ENCODE measurements around the gene INSR.

Gene INSR

DNA sequence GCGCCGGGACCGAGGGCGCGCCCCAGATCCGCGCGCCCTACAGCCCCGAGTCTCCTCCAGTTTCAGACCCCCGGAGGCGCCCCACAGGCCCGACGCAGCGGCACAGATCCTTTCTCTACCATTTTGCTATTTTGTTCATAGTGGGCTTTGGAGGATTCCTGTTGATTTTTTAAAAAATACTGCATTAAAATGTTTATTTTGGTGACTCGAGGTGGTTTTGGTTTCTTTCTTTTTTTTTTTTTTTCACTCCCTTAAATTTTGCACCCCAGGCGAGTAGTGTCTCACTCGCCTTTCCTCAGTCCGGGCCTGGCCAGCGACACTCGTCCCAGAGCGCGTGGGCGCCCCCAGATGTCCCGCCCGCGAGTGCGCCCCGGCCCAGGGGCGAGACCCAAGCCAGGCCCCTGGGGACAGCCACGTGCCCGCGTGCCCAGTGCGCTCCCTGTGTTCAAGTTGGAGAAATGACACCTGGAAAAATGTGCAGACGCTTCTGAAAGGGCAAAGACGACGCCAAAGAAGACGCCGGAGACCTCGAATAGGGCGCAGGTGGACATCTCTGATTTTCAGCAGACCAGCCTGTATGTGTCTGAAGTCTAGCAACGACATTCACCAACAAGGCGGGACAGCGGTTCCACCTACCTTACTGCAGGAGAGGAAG lies 471 bp upstream of the INSR start:
- DNase-seq: peak in 1 of 2 experiments; percentile 16

DNA sequence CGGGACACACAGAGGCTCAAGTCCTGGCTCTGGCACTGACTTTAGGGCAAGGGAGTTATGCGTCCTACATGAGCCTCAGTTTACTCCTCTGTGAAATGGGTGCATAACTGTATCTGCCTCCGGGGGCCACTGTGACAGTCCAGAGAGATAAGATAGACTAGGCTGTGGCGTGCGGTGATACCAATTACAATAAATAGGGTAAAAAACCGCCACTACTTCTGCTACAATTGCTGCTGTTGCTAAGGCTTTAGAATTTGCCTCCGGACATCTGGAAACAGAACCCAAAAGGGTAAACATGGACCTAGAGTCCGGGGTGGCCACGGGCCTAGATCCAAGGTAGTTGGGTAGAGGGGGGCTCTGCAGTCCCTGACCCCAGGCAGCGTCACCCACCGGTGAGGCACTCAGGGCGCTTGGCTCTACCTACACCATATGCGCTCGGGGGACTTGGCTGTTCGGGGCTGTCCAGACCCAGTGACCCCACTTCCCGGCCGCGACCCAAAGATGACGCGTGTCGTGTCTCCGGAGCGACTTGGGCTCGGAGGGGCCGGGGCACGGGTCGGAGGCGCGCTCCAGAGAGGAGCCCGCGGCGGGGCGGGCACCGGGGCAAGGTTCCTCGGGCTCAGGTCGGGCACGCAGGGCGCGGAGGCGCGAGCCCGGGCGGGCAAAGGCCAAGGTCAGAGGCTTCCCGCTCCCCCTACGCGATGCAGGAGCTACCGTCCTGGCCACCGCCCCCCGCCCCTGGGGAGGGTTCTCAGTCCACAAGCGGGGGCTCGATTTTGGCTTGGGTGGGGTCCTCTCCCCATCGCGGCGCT lies 1.1 kb downstream of the INSR start:
- no peak for DNase-seq

DNA sequence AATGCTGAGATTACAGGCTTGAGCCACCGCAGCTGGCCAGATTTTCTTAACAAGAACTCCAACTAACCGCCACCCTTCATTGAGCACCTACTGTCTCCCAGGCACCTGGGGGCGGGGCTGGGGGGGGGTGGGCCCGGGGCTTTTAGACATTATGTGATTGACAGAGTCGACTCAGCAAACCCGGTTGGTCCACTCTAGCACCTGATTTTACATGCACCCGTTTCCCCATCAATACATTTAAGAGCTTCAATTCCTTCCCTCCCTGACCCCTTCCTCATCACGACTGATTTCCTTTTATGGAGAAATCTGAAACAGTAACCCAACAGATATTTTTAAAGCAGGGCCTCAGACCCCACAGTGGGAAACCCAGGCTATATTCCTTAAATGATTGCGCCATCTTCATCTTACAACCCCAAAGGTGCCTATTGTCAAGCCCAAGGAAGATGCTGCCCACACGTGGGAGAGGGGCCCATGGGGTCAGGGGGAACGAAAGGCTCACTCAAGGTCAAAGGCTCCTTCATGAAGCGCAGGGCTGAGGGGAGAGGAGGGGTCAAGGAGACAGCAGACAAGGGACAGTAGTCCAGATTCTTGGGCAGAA lies 1.8 kb downstream of the INSR start:
- DNase-seq: no peak

DNA sequence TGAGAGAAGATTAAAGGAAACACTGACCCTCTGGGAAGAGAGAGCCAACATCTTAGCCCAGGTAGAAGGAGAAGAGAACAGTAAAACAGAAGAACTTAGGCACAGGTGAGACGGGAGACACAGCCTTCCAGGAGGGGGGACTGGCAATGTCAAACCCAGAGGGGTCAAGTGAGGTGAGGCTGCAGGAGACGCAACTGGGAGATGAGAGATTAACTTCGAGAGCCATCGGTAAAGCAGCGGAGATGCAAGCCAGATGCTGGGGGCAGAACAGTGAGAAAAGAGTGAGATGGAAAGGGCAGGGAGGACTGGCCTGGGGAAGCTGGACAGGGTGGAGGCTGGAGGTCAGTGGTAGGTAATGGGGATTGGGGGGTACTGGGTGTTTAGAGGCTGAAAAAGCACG lies 5.2 kb downstream of the INSR start:
- DNase-seq: no peak

DNA sequence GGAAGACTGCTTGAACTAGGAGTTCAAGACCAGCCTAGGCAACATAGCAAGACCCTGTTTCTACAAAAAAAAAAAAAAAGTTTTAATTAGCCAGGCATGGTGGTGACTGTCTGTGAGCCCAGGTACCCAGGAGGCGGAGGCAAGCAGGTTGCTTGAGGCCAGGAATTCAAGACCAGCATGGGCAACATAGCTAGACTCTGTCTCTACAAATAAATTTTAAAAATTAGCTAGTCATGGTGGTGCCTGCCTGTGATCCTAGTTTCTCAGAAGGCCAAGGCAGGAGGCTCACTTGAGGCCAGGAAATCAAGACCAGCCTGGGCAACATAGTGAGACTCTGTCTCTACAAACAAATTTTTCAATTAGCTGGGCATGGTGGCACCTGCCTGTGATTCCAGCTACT lies 6.1 kb downstream of the INSR start:
- DNase-seq: no peak

DNA sequence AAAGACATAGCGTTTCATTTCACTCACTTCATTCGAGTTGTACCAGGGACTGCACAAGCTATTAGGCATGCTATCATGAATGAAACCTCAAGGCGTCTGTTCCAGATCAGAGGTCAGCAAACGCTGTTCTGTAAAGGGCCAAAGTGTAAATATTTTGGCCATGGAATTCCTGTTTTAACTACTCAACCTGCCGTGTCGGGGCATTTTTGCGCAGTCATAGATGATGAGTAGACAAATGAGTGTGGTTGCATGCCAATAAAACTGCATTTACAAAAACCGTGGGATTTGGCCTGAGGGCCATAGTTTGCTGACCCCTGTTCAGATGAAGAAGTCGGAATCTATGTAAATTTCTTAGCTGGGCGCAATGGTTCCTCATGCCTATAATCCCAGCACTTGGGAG lies 6.5 kb downstream of the INSR start:
- DNase-seq: no peak

DNA sequence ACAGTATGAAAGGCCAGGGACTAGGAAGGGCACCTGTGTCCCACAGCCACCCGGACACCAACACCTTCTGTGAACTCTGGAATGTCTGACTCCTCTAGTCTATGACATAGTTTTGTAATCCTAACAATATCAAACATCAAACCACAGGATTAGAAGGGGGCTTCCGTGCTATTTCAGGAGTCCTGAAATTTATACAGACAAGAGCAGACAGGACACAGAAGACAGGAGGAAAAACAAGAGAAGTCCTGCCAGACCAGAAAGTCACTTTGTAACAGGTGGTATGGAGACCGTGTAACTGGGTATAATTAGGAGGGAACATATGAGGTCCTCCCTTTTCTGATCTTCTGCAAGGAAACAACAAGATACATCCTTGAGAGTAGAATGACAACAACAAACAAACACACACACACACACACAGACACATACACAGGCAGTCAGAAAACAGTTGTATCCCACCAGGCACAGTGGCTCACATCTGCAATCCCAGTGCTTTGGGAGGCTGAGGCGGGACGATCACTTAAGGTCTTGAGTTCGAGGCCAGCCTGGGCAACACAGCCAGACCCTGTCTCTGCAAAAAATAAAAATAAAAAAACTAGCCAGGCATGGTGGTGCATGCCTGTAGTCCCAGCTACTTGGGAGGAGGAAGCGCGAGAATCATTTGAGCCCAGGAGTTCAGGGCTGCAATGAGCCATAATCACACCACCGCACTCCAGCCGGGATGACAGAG lies 13.1 kb downstream of the INSR start:
- no peak for DNase-seq

DNA sequence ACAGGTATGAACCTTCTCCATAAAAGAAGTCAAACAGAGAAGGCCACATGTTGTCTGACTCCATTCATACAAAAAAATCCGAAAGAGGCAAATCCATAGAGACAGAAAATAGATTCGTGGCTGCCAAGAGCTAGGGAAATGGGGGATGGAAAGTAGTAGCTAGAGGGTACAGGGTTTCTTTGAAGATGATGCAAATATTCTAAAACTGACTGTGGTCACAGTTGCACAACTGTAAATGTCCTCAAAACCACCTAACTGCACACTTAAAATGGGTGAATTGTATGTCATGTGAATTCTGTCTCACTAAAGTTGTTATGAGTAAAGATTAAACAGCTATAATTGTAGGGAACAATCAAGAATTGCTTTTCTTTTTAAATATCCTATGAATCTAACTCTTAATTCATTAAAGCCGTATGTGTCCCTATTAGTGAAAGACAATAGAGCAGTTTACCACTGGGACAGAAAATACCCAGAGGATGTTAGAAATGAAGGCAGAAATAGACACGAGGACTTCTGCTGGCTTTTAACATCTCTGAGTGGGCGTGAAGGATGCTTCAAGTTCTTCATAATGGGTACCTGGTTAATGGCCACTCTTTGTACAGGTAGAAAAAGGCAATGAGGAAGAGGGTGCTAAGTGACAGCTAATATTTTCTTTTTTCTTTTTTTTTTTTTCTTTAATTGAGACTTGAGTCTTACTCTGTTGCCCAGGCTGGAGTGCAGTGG lies 21.2 kb downstream of the INSR start:
- no peak for DNase-seq

DNA sequence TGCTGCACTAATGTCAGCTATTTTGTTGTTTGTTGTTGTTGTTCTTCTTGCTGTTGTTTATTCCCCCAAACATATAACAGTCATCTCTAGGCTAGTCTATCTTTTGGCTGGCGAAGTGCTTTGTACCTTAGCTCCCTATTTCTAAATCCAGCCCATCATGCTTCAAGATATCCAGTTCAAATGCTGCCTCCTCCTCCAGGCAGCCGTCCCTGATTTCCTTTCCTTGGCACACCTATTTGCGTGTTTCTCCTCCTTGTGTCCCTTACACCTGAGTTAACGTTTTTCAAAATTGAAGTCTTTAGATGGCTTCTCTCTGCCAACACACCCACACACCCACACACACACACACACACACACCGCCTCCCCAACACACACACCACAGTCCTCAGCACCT lies 25.5 kb downstream of the INSR start:
- DNase-seq: no peak

DNA sequence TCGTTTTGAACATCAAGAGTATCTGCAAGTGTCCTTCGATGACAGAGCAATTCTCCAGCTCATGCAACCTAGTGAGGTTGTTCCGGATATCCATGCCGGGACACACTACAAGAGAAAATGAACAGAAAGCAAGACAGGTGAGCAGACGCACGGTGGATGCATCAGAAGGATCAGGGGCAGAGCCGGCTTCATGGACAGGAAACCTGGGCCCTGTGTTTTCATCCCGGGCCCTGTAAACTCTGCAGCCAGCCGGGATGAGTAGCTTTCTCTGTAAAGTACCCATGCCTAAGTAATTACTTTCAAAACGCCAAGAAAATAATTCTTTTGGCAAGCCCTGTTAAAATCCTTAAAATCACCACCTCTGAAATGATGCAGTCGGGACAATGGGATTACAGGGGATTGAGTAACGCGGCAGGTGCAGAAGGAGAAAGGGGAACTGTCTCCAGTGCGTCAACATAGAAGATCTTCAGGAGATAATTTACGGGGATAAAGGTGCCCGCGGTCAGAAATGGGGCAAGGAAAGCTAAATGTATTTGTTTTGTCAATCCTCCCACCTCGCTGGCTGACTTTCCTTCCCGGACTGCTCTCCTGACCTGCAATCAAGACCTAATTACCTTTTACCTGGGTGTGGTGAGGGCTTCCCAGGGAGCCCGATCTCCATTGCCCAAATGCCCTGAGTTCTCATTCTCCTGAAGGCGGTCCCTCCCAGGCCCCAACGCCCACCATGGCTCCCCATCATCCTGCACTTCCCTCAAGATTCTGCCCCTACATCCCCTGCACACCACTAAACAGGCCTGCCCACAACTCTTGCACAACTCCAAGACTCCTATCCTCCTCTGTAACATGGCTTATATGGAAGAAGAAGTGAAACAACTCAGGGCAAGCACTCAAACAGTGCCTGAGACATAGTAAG lies 26.2 kb downstream of the INSR start:
- DNase-seq: no peak

DNA sequence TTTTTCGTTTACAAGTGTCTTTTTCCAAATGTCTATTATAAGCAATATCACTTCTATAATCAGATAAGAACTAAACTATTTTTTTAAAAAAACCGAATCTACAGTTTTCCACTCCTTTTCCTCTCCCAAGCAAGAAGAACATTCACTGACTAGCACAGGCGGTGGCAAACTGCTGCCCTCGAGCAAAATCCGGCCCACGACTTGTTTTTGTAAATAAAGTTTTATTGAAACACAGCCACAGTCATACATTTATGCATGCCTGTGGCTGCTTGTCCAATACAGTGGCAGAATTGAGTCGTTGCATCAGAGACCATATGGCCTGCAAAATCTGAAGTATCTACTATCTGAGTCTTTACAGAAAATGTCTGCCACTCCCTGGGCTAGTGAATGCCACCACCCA lies 27.4 kb downstream of the INSR start:
- no peak for DNase-seq

DNA sequence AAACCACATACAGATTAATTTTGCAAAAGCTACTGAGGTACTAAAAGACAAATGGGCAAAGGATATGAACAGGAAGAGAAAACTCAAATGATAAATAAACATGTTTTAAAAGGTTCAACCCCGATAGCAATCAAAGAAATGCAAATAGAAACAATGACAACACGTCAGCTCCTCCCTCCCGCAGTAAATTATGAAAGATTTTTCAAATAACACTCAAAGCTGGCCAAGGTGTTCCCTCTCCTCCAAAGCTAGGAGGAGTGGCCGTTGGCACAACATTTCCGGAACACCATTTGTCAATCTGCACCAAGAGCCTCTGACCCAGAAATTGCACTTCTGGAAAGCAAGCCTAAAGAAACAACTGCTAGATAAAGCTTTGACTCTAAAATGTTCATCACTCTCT lies 28.3 kb downstream of the INSR start:
- no peak for DNase-seq

DNA sequence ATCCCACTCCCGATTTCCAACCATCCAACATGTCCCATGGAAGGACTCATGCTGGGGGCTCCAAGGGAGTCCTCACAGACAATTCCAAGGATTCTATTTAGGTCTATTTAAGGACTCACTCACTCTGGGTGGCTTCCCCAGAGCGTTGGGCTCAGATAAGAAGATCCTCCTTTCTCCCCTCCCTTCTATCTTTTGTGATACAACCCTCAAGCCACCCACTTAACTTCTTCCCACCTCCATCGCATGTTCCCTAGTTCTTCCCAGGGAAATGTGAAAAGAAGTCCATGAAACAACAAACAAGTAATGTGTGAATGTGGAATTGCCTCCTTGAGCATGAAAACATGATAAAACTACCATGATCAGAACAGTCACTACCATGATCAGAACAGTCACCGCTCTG lies 29.4 kb downstream of the INSR start:
- DNase-seq: no peak

DNA sequence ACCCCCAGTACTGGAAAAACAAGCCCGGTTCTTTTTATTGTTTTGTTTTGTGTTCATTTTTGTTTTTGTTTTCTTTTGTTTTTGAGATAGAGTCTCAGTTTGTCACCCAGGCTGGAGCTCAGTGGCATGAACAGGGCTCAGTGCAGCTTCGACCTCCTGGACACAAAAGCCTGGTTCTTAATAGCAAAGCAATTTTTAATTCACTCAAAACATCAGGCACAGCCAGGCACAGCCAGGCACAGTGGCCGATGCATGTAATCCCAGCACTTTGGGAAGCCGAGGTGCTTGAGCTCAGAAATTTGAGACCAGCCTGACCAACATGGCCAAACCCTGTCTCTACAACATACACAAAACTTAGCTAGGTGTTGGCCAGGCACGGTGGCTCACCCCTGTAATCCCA lies 30.7 kb downstream of the INSR start:
- DNase-seq: no peak

DNA sequence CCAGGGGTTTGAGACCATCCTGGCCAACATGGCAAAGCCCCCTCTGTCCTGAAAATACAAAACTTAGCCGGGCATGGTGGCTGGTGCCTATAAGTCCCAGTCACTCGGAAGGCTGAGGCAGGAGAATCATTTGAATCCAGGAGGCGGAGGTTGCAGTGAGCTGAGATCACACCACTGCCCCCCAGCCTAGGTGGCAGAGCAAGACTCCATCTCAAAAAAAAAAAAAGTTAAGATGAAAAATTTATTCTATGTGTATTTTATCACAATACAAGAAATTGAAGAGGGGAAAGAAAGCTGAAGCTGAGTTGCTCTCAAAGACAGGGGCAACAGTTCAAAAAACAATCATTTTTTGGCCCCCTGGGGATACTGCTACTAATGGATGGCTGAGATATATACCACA lies 31.1 kb downstream of the INSR start:
- no peak for DNase-seq

DNA sequence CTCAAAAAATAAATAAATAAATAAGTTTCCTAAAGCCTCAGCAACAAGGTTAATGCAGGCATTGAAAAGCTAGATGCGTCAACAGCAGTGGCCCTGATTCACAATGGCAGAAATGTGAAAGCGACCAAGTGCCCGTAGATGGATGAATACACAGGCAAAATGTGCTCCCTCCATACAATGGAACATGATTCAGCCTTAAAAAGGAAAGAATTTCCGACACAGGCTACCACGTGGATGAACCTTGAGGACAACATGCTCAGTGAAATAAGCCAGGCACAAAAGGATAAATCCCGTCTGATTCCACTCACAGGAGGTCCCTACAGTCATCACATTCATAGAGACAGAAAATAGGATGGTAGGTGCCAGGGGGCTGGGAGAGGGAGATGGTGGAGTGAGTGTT lies 31.7 kb downstream of the INSR start:
- no peak for DNase-seq

DNA sequence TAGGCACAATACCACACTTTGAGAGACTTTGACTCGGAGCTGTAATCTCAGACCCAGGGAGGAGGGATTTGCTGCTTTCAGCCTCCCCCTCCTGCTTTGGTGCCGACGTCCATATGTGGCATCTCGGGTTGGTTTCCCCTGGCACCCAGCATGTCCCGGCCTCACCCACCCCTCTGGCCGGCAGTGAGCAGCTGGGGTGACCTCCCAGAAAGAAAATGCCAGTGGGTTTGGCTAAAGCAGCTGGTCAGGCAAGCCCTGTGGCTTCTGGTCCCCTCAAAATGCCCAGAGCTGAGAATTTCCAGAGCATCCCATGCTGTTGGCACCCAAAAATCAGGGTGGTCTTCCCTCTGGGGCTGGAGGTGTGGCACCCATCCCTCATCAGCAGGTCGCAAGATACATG lies 34.1 kb downstream of the INSR start:
- DNase-seq: no peak

DNA sequence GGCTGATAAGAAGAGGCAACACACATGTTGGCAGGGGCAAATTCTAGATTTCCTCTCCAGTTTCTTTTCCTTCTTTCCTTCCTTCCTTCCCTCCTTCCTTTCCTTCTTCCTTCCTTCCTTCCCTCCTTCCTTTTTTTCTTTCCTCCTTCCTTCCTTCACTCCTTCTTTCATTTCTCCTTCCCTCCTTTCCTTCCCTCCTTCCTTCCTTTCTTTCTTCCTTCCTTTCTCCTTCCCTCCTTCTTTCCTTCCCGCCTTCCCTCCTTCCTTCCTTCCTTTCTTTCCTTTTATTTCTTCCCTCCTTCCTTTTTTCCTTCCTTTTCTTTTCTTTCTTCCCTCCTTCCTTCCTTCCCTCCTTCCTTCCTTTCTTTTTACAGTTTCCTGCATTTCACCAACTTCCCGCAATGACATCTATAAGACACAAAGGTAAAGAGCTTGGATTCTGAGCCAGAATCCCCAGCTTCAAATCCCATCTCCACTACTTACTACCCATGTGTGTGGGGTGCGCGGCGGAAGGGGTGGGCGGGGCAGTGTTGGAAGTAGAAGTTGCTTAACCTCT lies 35.3 kb downstream of the INSR start:
- DNase-seq: no peak

DNA sequence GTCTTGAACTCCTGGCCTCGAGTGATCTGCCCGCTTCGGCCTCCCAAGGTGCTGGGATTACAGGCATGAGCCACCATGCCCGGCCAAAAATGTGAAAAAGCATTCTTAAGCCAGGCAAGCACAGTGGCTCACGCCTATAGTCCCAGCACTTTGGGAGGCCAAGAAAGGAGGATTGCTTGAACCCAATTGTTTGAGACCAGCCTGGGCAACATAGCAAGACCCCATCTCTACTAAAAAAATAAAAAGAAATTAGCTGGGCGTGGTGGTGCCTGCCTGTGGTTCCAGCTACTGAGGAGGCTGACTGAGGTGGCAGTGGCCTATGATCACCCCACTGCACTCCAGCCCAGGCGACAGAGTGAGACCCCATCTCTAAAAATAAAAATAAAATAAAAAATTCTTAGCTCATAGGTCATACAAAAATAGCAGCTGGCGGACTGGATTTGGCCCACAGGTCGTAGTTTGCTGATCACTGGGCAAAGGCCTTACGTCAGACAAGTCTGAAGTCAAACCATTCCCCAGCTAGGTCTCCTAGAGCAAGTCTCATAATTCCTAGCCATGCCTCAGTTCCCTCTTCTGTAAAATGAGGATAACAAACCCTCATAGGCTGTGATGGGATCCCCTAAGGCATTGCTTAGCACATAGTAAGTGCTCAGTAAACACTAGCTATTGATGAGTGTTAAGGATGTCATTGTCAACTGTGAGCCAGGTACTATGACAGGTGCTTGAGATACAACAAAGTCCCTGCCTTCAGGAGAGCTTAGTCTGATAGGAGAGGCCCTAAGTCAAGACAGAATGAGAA lies 36.0 kb downstream of the INSR start:
- no peak for DNase-seq

DNA sequence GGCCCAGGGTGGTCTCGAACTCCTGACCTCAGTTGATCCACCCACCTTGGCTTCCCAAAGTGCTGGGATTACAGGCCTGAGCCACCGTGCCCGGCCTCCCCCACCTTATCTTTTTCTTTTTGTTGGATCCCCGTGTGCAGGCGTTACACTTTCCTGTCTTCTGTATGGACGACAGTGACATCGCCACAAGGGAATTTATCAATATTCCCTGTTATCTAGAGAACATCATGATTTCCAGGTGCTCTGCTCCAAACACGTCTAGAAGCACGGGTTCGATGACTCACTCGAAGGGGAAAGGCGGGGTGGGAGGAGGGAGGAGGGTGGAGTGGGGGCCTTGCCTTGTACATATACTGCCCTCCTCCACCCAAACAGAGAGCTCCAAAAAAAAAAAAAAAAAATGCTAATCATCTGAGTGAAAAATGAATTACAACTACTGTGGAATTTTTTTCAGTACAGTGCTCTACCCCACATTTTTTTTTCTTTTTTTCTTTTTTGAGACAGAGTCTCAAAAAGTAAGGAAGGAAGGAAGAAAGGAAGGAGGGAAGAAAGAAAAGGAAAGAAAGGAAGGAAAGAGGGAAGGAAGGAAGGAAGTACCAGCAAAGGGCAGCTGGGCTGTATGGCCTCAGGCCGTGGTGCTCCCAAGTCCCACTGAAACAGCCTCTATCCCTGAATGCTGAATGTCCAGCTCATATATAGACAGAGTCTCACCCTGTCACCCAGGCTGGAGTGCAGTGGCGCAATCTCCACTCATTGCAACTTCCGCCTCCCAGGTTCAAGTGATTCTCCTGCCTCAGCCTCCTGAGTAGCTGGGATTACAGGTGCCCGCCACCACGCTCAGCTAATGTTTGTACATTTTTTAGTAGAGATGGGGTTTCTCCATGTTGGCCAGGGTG lies 36.8 kb downstream of the INSR start:
- DNase-seq: no peak
